SK-MEL-5 (cell line): ENCODE data around the gene RBM6. TPM values are rescaled to one million over a fixed set of nuclear protein-coding genes. Genes with fewer than 3 reads are reported as not detected.

ENCODE experiments used
- total RNA-seq: library from RNA; depleted of rRNA; stranded (reverse); fragments of >200 nt; shearing (Covaris generic); gene quantifications from 2 replicates; pipeline ENCODE4 v1.2.3, GENCODE V29; 2014; rRNA removed

RBM6 gene
- total RNA-seq, 1 experiment from 2014 or later: 27.4 TPM

Other genes with a start within 250 kb of the RBM6 start
- gene AMIGO3, start 220.5 kb upstream of the RBM6 start, total RNA-seq: 0.32 and 0.34 TPM in 2 replicates
- gene GMPPB, start 216.2 kb upstream of the RBM6 start, total RNA-seq: 24.3 and 24.6 TPM in 2 replicates
- gene IP6K1, start 153.6 kb upstream of the RBM6 start, total RNA-seq: 22.8 and 25.6 TPM in 2 replicates
- gene CDHR4, start 140.3 kb upstream of the RBM6 start, total RNA-seq: not detected in 2 replicates
- 3.4 and 6.9 TPM in 2 replicates for gene INKA1, start 136.9 kb upstream of the RBM6 start, total RNA-seq
- 1.8 and 4.1 TPM in 2 replicates for gene UBA7, start 126.2 kb upstream of the RBM6 start, total RNA-seq
- 6.1 TPM in 2 replicates for gene TRAIP, start 83.6 kb upstream of the RBM6 start, total RNA-seq
- 0.32 and 0.58 TPM in 2 replicates for gene CAMKV, start 70.2 kb upstream of the RBM6 start, total RNA-seq
- gene MST1R, start 36.3 kb upstream of the RBM6 start, total RNA-seq: not detected in 2 replicates
- 8.0 and 9.4 TPM in 2 replicates for gene MON1A, start 10.3 kb upstream of the RBM6 start, total RNA-seq
- 95.6 and 106 TPM in 2 replicates for gene RBM5, start 148.8 kb downstream of the RBM6 start, total RNA-seq
- gene SEMA3F, start 215.2 kb downstream of the RBM6 start, total RNA-seq: 1.5 and 2.5 TPM in 2 replicates